ENCODE measurements around the gene MB.

MB gene

DNA sequence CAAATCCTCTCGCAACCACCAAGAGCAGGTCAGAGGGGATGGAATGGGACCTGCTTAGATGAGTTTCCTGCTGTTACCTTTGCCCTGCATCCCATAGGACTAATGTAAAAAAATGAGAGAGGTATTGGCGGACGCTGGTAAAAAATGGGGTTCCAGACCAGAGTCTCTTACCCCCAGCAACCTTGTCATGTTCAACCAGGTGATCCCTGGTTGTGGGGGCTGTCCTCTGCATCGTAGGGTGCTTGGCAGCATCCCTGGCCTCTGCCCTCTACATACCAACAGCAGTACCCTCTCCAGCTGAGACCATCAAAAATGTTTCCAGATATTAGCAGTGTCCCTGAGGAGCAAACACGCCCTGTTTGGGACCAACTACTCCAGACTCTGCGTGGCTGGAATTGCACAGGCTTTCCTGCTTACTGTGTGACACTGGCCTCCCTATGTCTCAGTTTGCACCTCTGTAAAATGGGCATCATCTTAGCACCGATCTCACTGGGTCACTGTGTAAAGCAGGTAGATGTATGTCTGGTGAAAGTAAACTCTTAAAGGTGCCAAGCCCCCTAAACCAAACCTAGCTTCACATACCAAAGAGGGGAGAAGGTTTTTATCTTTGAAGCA is 32.6 kb upstream of the MB start:
- no peak for DNase-seq (ENCODE audit: low read depth)
- Histone ChIP-seq H3K27me3 (replicated peaks; ENCODE audit: control insufficient read depth, insufficient read depth, low read length) (no peaks in the 10 kb centered on the region), H3K4me3 (ENCODE audit: low read length) (peak overlapping the region; percentile 99), H3K4me1 (ENCODE audit: control insufficient read depth, insufficient read depth, low read length) (peaks cover 39% of the 10 kb centered on the region), H3K9me3 (ENCODE audit: control insufficient read depth, low read length) (no peaks in the 10 kb centered on the region), H3K36me3 (ENCODE audit: control insufficient read depth, insufficient read depth, low read length, severe bottlenecking) (peaks cover 14% of the 10 kb centered on the region), H3K9ac (ENCODE audit: low read length) (peak overlapping the region; percentile 100)

DNA sequence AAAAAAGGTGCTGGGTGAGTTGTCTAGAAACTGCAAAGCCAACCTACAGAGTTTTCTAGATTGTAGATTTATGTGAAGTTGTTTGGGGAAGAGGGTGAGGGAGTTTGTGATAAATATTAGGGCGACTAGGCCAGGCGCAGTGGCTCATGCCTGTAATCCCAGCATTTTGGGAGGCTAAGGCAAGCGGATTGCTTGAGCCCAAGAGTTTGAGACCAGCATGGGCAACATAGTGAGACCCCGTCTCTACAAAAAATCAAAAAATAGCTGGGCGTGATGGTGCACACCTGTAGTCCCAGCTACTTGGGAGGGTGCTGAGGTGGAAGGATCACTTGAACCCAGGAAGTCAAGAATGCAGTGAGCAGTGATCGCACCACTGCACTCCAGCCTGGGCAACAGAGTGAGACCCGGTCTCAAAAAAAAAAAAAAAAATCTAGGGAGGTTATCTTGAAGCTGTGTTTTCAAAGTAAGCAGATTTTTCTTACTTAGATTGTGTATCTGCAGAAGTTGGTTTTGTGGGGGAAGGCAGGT is 32.0 kb upstream of the MB start:
- H3K27me3 ChIP-seq (replicated peaks; ENCODE audit: control insufficient read depth, insufficient read depth, low read length), result no peaks in the 10 kb centered on the region
- H3K36me3 ChIP-seq (ENCODE audit: control insufficient read depth, insufficient read depth, low read length, severe bottlenecking), result peaks cover 10% of the 10 kb centered on the region
- DNase-seq (ENCODE audit: low read depth), result no peak
- H3K4me3 ChIP-seq (ENCODE audit: low read length), result peak overlapping the region; percentile 99
- no peaks in the 10 kb centered on the region for H3K9me3 ChIP-seq (ENCODE audit: control insufficient read depth, low read length)
- peak overlapping the region; percentile 100 for H3K9ac ChIP-seq (ENCODE audit: low read length)
- peaks cover 39% of the 10 kb centered on the region for H3K4me1 ChIP-seq (ENCODE audit: control insufficient read depth, insufficient read depth, low read length)

DNA sequence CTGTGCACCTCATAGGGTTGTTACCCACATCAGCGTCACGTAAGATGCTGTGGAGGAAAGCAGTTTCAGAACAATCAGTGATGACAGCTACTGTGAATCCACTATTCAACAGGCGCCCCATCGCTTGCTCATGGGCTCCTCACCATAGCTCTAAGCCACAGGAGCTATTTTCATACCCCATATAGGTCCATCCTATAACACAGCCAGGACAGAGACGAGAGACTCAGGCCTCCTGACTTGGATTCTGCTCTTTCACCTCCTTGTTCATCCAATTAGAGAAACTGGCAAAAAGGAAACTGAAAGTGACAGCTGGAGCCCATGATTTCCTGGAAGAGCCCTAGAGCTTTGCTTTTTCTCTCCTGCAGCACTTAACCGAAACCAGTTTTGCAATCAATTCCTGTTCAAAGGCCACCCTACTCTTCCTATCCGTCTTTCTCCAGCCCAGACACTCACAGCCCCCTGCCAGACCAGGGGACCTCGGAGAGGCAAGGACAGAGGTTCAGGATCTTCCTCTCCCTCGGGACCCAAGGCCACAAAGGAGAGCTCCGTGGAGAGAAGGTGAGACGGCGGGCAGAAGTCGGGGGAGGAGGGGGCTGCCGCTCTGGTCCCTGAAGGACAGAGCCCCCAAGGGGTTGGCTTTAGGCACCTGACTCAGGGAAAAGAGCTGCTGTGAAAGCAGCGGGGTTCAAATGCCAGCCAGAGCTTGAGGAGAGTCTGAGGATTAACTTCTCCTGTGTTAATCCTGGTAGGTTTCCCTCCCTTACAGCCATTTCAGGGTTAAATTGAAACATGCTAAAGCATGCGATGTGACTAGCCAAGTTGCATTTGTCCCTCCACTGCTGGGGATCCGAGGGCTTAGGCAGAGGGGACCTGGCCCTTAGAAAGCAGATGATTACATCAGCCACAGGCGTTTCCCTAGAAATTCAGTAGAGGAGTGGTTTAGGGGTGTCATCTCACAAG is 31.2 kb upstream of the MB start, which contains the start of gene APOL6:
TSS of gene APOL6 (plus strand) at position 381 of the 960 bp plus-strand sequence. CDS start 7,980 bp downstream, outside the sequence.
- peak; percentile 85 for DNase-seq (ENCODE audit: low read depth)
- H3K36me3 ChIP-seq (ENCODE audit: control insufficient read depth, insufficient read depth, low read length, severe bottlenecking), result peaks cover 4% of the 10 kb centered on the region
- no peaks in the 10 kb centered on the region for H3K9me3 ChIP-seq (ENCODE audit: control insufficient read depth, low read length)
- H3K4me1 ChIP-seq (ENCODE audit: control insufficient read depth, insufficient read depth, low read length), result peaks cover 39% of the 10 kb centered on the region
- peak within 1 kb of the TSS; percentile 100 for H3K9ac ChIP-seq (ENCODE audit: low read length)
- H3K4me3 ChIP-seq (ENCODE audit: low read length), result peak within 1 kb of the TSS; percentile 99
- H3K27me3 ChIP-seq (replicated peaks; ENCODE audit: control insufficient read depth, insufficient read depth, low read length), result no peaks in the 10 kb centered on the region

DNA sequence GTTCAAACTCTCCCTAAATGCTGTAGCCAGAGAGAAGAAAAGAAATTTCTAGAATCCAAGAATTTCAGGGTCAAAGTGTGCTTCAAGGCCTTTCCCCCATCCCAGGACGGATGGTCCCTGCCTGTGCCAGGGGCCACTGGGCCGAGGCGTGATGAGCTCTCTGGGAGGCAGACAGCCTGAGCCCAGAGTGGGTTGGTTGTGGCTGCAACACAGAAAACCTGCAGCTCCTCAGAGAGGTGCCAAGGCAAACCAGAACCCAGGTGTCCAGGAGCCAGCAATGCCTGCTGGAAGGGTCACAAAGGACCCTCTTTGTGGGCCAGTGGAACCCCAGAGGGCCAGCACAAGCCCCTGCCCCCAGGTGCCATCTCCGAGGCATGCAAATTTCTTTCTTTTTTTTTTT is 28.5 kb upstream of the MB start:
- Histone ChIP-seq H3K9ac (ENCODE audit: low read length) (peak overlapping the region; percentile 42), H3K27me3 (replicated peaks; ENCODE audit: control insufficient read depth, insufficient read depth, low read length) (no peaks in the 10 kb centered on the region), H3K36me3 (ENCODE audit: control insufficient read depth, insufficient read depth, low read length, severe bottlenecking) (no peaks in the 10 kb centered on the region), H3K4me3 (ENCODE audit: low read length) (no peak overlapping the region), H3K4me1 (ENCODE audit: control insufficient read depth, insufficient read depth, low read length) (peaks cover 59% of the 10 kb centered on the region), H3K9me3 (ENCODE audit: control insufficient read depth, low read length) (no peaks in the 10 kb centered on the region)
- no peak for DNase-seq (ENCODE audit: low read depth)

DNA sequence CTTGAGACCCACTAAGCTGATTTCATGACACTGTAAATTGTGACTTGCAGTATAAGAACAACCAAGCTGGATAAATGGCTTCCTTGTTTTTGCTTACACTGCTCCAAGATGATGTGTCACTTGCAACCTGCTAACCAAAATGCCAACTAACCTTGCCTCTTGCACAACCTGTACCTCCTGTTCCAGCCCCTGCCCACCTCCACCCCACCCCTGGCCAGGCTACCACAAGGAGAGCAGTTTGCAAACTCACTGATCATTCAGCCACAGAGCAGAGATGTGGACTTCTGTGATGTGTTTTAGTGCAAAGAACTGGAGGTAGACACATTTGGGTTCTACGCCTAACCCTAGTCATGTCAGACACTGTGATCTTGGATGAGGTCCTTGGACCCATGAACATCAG is 26.9 kb upstream of the MB start:
- H3K4me1 ChIP-seq (ENCODE audit: control insufficient read depth, insufficient read depth, low read length), result peaks cover 52% of the 10 kb centered on the region
- no peak overlapping the region for H3K4me3 ChIP-seq (ENCODE audit: low read length)
- H3K27me3 ChIP-seq (replicated peaks; ENCODE audit: control insufficient read depth, insufficient read depth, low read length), result no peaks in the 10 kb centered on the region
- no peaks in the 10 kb centered on the region for H3K36me3 ChIP-seq (ENCODE audit: control insufficient read depth, insufficient read depth, low read length, severe bottlenecking)
- H3K9ac ChIP-seq (ENCODE audit: low read length), result no peak overlapping the region
- no peak for DNase-seq (ENCODE audit: low read depth)
- no peaks in the 10 kb centered on the region for H3K9me3 ChIP-seq (ENCODE audit: control insufficient read depth, low read length)

DNA sequence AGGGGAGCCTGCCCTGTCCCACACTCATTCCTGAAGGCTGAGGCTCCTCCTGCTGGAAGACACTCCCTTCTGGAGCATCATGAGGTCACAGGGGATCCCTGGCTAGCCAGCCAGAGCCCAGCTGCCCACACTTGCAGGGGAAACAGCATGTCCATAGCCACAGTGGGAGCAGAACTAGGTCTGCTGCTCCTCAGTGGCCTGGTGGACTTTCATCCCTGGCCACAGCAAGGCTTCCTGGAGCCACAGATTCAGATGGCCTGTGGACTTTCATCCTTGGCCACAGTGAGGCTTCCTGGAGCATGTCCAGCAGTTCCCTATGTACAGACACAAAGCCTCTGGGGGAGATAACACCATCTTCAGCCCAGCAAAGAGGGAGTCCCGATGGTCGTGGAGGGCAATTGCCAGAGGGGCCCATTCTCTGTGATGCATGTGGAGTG is 25.2 kb upstream of the MB start:
- Histone ChIP-seq H3K9me3 (ENCODE audit: control insufficient read depth, low read length) (no peaks in the 10 kb centered on the region), H3K27me3 (replicated peaks; ENCODE audit: control insufficient read depth, insufficient read depth, low read length) (no peaks in the 10 kb centered on the region), H3K4me1 (ENCODE audit: control insufficient read depth, insufficient read depth, low read length) (peaks cover 60% of the 10 kb centered on the region), H3K9ac (ENCODE audit: low read length) (no peak overlapping the region), H3K36me3 (ENCODE audit: control insufficient read depth, insufficient read depth, low read length, severe bottlenecking) (no peaks in the 10 kb centered on the region), H3K4me3 (ENCODE audit: low read length) (no peak overlapping the region)
- DNase-seq (ENCODE audit: low read depth), result peak; percentile 47

DNA sequence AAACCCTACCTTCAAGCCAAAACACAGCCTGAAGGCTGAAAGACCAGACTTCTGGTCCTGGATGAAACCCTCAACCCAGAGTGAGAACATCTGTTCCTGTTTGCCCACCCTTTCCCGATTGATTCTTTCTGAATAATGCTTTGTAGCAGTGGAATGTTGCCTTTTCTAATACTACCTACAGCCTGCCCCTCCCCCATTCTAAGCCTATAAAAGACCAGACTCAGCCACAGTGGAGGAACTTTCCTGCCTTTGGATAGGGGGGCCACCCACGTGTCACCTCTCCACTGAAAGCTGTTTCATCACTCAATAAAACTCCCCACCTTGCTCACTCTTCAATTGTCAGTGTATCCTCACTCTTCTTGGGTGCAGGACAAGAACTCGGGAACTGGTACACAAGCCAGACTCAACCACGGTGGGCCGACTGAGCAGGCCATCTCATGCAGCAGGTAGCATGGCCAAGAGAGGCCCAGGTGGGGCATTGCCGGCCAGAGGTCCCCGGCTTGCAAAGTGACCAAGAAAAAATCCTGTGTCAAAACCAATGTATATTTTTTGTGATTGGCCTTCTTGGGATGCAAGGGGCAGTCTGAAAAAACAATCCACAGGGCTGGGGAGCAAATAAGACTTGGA is 24.5 kb upstream of the MB start:
- Histone ChIP-seq H3K36me3 (ENCODE audit: control insufficient read depth, insufficient read depth, low read length, severe bottlenecking) (no peaks in the 10 kb centered on the region), H3K4me1 (ENCODE audit: control insufficient read depth, insufficient read depth, low read length) (peaks cover 53% of the 10 kb centered on the region), H3K4me3 (ENCODE audit: low read length) (no peak overlapping the region), H3K27me3 (replicated peaks; ENCODE audit: control insufficient read depth, insufficient read depth, low read length) (no peaks in the 10 kb centered on the region), H3K9me3 (ENCODE audit: control insufficient read depth, low read length) (no peaks in the 10 kb centered on the region), H3K9ac (ENCODE audit: low read length) (no peak overlapping the region)
- DNase-seq (ENCODE audit: low read depth), result no peak

DNA sequence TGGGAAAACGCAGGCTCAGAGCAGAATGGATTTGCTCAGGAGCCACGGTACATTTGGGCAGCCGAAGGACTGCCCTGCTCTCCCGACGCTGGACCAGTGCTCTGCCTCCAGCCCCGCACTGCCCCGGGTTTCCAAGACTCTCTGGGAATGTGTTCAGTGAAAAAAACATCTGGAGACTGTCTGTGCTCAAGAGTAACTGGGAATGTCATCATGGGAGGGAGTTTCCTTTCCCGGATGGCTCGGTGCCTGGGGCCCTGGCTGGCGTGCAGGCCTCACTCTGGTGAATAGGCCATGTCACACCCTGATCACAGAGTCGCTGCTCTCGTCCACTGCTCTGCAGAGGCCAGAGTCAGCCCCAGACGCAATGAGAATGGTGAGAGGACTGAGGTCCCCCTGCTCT is 21.3 kb upstream of the MB start:
- Histone ChIP-seq H3K9ac (ENCODE audit: low read length) (peak overlapping the region; percentile 91), H3K4me3 (ENCODE audit: low read length) (peak overlapping the region; percentile 43), H3K4me1 (ENCODE audit: control insufficient read depth, insufficient read depth, low read length) (peaks cover 39% of the 10 kb centered on the region), H3K9me3 (ENCODE audit: control insufficient read depth, low read length) (no peaks in the 10 kb centered on the region), H3K27me3 (replicated peaks; ENCODE audit: control insufficient read depth, insufficient read depth, low read length) (no peaks in the 10 kb centered on the region), H3K36me3 (ENCODE audit: control insufficient read depth, insufficient read depth, low read length, severe bottlenecking) (no peaks in the 10 kb centered on the region)
- DNase-seq (ENCODE audit: low read depth), result peak; percentile 92

DNA sequence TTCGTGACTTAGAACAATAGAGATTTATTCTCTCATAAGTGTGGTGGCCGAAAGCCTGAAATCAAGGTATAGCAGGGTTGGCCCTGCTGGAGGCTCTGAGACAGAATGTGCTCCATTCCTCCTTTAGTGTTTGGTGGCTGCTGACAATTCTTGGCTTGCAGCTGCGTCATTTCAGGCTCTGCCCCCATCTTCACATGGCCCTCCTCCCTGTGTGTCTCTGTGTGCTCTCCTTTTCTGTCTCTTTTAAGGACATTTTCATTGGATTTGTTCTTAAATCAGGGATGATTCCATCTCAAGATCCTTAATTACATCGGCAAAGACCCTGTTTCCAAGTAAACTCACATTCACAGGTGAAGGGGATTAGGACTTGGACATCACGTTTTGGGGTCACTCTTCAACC is 20.9 kb upstream of the MB start:
- peak overlapping the region; percentile 91 for H3K9ac ChIP-seq (ENCODE audit: low read length)
- H3K36me3 ChIP-seq (ENCODE audit: control insufficient read depth, insufficient read depth, low read length, severe bottlenecking), result no peaks in the 10 kb centered on the region
- peaks cover 39% of the 10 kb centered on the region for H3K4me1 ChIP-seq (ENCODE audit: control insufficient read depth, insufficient read depth, low read length)
- no peak for DNase-seq (ENCODE audit: low read depth)
- H3K4me3 ChIP-seq (ENCODE audit: low read length), result peak overlapping the region; percentile 43
- no peaks in the 10 kb centered on the region for H3K9me3 ChIP-seq (ENCODE audit: control insufficient read depth, low read length)
- H3K27me3 ChIP-seq (replicated peaks; ENCODE audit: control insufficient read depth, insufficient read depth, low read length), result no peaks in the 10 kb centered on the region

DNA sequence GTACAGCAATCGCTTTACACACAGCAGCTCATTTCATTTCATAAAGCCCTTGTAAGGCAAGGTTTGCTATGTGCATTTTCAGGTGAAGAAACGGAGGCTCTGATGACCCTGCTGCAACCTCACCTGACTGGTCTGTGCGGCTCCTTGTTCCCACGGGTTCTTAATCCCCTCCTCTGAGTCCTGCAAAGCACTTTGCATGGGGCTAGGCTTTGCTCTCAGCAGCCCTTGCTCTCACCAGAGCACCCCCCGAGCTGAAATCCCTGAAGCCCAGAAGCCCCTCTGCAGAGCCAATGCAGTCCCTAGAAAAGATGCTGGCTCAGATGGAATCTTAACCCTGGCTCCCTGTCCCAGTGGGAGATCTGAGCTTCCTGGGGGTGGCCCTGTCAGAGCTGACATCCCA is 20.1 kb upstream of the MB start:
- DNase-seq (ENCODE audit: low read depth), result no peak
- H3K9me3 ChIP-seq (ENCODE audit: control insufficient read depth, low read length), result no peaks in the 10 kb centered on the region
- H3K4me3 ChIP-seq (ENCODE audit: low read length), result no peak overlapping the region
- H3K9ac ChIP-seq (ENCODE audit: low read length), result peak overlapping the region; percentile 91
- no peaks in the 10 kb centered on the region for H3K27me3 ChIP-seq (replicated peaks; ENCODE audit: control insufficient read depth, insufficient read depth, low read length)
- no peaks in the 10 kb centered on the region for H3K36me3 ChIP-seq (ENCODE audit: control insufficient read depth, insufficient read depth, low read length, severe bottlenecking)
- peaks cover 35% of the 10 kb centered on the region for H3K4me1 ChIP-seq (ENCODE audit: control insufficient read depth, insufficient read depth, low read length)

Measured in adipocyte (in vitro differentiated cells).